GM12801 (cell line): Measurements from ENCODE around the gene EEF2.

Experiments used
- TF ChIP-seq, protein P1 (sequence below): IDR thresholded peaks from one replicate; pipeline ENCODE4 v1.5.1; 2011; ENCODE audit warnings: control low read depth; ENCODE audit not compliant: insufficient read length; ENCODE audit errors: extremely low read depth

Gene EEF2

DNA sequence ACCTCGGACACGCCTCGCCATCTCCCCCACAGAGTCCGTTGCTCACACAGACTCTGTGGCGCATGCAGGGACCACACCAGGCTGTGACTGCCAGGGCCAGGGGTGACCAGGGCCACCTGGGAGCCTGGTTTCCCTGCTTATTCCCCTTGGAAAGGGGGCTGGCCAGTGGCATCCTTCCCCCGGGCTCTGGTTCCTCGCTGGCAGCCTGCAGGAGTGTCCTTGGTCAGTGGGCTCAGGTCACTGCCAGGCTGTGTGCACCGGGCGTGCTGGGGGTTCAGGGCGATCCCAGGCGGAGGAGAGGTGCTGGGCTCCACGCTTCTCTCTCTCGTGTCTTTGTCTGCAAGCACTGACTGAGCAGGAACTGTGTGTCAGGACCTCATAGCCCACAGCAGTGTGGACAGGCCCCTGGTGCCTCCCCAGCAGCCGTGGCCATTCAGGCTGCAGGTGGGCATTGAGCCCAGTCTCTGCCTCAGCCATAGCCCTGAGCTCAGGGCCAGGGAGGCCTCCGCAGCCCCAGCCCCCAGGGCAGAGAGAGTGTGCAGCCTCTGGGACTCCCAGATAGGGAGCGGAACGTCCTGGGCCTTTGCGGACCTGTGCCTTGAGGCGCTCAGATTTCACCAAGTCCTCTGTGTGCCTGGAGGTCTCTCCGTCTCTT is 28.8 kb upstream of the EEF2 start:
- TF ChIP-seq, protein P1, sequence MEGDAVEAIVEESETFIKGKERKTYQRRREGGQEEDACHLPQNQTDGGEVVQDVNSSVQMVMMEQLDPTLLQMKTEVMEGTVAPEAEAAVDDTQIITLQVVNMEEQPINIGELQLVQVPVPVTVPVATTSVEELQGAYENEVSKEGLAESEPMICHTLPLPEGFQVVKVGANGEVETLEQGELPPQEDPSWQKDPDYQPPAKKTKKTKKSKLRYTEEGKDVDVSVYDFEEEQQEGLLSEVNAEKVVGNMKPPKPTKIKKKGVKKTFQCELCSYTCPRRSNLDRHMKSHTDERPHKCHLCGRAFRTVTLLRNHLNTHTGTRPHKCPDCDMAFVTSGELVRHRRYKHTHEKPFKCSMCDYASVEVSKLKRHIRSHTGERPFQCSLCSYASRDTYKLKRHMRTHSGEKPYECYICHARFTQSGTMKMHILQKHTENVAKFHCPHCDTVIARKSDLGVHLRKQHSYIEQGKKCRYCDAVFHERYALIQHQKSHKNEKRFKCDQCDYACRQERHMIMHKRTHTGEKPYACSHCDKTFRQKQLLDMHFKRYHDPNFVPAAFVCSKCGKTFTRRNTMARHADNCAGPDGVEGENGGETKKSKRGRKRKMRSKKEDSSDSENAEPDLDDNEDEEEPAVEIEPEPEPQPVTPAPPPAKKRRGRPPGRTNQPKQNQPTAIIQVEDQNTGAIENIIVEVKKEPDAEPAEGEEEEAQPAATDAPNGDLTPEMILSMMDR: no peak

DNA sequence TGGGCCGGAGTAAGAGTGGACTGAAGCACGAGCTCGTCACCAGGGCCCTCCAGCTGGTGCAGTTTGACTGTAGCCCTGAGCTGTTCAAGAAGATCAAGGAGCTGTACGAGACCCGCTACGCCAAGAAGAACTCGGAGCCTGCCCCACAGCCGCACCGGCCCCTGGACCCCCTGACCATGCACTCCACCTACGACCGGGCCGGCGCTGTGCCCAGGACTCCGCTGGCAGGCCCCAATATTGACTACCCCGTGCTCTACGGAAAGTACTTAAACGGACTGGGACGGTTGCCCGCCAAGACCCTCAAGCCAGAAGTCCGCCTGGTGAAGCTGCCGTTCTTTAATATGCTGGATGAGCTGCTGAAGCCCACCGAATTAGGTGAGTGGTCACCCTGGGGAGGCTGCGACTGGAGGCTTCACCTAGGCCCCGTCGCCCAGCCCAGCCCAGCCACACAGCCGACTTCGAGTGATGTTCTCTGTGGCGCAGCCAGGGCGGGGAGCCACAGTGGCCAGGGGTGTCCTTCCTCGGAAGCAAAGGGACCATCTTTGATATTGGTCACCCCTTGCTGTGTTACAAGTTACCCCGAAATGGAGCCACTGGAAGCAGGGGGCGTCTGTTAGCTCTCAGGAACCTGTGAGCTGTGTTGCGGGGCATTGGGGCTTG is 27.8 kb upstream of the EEF2 start:
- TF ChIP-seq, protein P1: no peak

DNA sequence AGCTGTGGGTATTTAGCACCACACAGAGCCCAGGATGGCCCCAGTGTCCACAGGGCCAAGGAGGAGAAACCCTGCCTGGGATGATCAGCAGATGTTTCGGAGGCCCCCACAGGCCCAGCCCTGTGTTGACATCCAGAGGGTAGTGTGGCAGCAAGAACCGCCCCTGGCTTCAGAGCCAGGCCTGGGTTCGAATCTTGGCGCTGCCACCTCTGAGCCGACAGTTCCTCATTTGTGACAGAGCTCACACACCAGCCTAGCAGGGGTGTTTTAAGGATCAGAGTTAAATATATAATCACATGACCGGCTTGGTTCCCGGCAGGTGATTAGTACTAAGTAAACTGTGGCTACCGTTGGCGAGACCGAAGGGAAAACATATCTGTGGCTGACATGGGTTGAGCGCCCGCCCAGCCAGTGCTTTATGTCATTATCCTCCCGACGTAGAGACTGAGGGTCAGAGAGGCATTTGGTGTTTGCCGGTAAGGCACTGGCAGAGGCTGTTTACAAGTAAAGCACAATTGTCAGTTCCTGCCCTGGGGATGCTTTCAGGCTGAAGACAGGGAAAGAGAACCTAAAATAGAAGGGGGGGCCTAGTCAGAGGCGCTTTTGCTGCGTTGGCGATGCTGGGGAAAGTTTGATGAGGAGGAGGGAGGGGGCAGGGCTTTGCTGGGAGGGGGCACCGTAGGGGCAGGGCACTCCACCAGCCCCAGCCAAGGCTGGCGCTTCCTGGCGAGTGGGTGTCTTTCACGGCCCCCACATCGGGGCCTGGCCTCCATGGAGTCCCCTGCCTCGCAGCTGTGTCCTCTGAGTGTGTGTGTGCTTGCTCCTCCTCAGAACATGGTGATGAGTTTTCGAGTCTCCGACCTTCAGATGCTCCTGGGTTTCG is 27.1 kb upstream of the EEF2 start:
- TF ChIP-seq, protein P1: no peak

DNA sequence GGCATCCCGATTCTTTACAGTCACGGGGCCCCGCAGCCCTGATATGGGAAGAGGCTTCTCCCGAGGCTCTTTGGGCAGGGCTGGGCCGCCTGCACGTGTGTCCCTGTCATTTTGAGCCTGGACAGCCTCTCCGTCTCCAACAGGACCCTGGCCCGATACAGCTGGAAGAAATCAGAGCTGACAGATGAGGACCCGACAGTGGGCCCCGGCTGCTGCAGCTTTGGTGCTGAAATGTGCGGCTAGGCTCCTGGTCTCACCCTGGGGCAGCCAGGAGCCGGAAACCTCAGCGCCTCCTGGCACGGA is 25.5 kb upstream of the EEF2 start:
- TF ChIP-seq, protein P1: no peak

DNA sequence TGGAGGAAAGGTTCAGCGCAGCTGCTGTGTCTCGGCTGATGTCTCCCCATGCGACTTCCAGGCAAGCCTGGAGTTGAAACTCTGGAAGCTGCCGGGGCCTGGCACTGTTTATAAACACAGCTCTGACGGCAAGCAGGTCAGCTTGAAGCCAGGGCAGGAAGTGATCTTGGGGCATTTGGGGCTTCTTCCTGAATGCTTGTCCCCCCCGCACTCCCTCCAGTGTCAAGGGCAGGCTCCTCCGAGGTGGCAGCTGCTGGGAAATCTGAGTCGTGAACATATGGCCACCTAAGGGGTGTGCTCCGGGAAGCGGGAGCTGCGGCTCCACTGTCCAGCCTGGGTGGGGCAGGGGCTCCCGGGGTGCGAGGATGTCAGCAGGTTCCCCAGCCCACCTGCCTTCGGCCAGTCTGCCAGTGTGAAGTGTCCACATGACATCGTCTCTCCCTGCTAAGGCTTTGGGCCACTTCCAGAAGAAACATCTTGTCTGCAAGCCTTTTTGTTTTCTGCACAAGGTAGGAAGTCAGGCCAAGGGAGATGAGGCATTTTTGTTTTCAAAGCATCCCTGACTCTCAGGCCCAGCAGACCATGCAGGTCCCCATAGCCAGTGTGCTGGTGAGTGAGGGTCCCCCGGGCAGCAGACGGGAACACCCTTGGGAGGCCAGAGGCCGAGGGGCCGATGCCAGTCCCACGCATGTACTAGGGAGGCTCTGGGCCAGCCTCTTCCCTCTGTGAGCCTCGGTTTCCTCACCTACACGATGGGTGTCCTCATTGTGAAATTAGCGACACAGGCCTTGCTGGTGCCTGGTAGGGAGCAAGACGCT is 24.9 kb upstream of the EEF2 start:
- TF ChIP-seq, protein P1: no peak

DNA sequence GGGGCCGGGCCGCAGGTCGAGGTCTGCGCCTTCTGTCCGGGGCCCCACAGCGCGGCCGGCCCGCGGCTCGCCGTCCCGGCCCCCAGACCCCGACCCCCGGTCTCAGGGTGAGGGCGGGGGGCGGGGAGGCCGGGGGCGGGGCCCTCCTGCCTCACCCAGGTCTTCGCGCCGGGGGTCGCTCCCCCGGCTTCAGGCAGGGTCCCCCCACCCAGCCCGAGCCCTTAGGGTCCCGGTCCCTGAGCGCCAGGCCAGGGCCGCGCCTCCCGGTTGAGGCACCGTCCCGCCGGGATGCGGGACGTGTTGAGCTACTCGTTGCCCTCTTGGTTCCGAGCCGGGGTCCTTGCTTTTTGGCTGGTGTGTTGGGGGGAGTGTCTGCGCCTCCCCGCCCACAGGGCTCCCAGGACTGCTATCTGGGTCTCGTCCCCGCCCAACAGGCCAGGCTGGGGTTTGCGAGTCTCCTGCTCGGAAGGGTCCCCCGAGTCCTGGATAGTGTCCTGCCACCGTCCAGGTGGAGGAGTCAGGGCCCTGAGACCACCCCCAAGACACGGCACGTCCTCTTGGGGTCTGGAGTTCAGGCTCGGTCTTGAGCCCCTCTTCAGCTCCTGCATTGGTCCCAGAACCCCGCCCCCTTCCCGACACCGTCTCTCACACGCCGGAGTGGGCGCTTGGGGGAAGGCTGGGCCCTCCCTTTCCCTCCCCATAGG is 22.7 kb upstream of the EEF2 start:
- TF ChIP-seq, protein P1: no peak
